Thyroid gland (tissue), 4 donors: Measurements from ENCODE around the gene CA4. TPM values are rescaled to one million over a fixed set of nuclear protein-coding genes. Genes with fewer than 3 reads are reported as not detected.
"Not testable (repeated sequence)": the region's sequence is repeated elsewhere in the genome, so short reads cannot be mapped to it uniquely, and the experiment has no call there.

ENCODE experiments used
- DNase-seq, 2 donors: peaks; one replicate each; pipeline ENCODE4 v3.0.0-alpha.2; 2019
- H3K27ac ChIP-seq, 3 donors: fragments of 200-600 bp; sonication (generic); 1 replicate in 2 of 3; 2 replicates in 1 of 3; pipeline ENCODE4 v1.5.1; 2016 to 2019; ENCODE audit warnings: mild to moderate bottlenecking in 1 of 3, moderate library complexity in 1 of 3
- H3K27me3 ChIP-seq: fragments of 200-600 bp; sonication (generic); one replicate; pipeline ENCODE4 v1.5.1; 2019
- H3K36me3 ChIP-seq, 2 donors: fragments of 200-600 bp; sonication (generic); one replicate each; pipeline ENCODE4 v1.5.1; 2016 to 2019
- H3K4me1 ChIP-seq, 2 donors: fragments of 200-600 bp; sonication (generic); one replicate each; pipeline ENCODE4 v1.5.1; 2017 to 2019
- H3K4me3 ChIP-seq, 3 donors: fragments of 200-600 bp; sonication (generic); replicated peaks in 1 of 3; 1 replicate in 2 of 3; 2 replicates in 1 of 3; pipeline ENCODE4 v1.5.1; 2016; ENCODE audit warnings: mild to moderate bottlenecking in 1 of 3
- H3K9me3 ChIP-seq: fragments of 200-600 bp; sonication (generic); one replicate; pipeline ENCODE4 v1.5.1; 2017
- CTCF ChIP-seq, 6 experiments: fragments of 200-600 bp in 3 of 6; fragments of 450-650 bp in 3 of 6; sonication (generic) in 3 of 6; IDR thresholded peaks; one replicate each; pipeline ENCODE4 v1.5.1; 2016 to 2019; ENCODE audit warnings: antibody characterized with exemption in 6 of 6, mild to moderate bottlenecking in 2 of 6, inconsistent platforms in 1 of 6, moderate library complexity in 1 of 6
- POLR2A ChIP-seq, 2 donors: fragments of 450-650 bp; IDR thresholded peaks; one replicate each; pipeline ENCODE4 v1.6.1; 2017; ENCODE audit warnings: antibody characterized with exemption in 2 of 2, mild to moderate bottlenecking in 2 of 2, moderate library complexity in 1 of 2
- WGBS, 2 donors: methylation state at CpG; one replicate each; pipeline ENCODE4 v1.1.5; 2017; 5-methylcytosine and 5-hydroxymethylcytosine counted together
- intact Hi-C: fragments of 100-400 bp; cut with DNase I; formaldehyde crosslinking; loops from one replicate; pipeline ENCODE4 v1.15.1; 2023
- total RNA-seq, 4 donors: library from RNA; depleted of rRNA; stranded (reverse); fragments of >200 nt; gene quantifications; one replicate each; pipeline ENCODE4 v1.2.3, GENCODE V29; 2016

The CA4 gene
- total RNA-seq, 4 donors from 2014 or later = 22.7 to 56.5 (median 26.3) TPM

- no peak for DNase-seq
- Histone ChIP-seq H3K36me3 (no peaks in the 10 kb centered on the region), H3K4me3 (no peak overlapping the region), H3K27me3 (no peaks in the 10 kb centered on the region), H3K27ac (no peak overlapping the region), H3K9me3 (no peaks in the 10 kb centered on the region), H3K4me1 (no peaks in the 10 kb centered on the region)
- WGBS, 2 donors = 72 to 86% methylated on average over 10 of the region's 10 CpGs
- TF ChIP-seq CTCF (IDR thresholded peaks at IDR 0.05) (no peak), POLR2A (IDR thresholded peaks at IDR 0.05) (no peak)
- intact Hi-C loops = loop anchor here (10.0 kb wide), 1 partner anchor 317 kb away; the partner anchor contains the start of gene CHCT1
Measured at GRCh38 chr17:60107526-60108257, 42.1 kb upstream of the CA4 start.

- H3K27me3 ChIP-seq, DNase-seq, H3K4me1 ChIP-seq, H3K36me3 ChIP-seq, H3K9me3 ChIP-seq, H3K27ac ChIP-seq, H3K4me3 ChIP-seq: not testable (repeated sequence)
- 53 to 57% methylated on average over 1 of the region's 1 CpG for WGBS, 2 donors
- intact Hi-C loops = loop anchor here (10.0 kb wide), 1 partner anchor 316 kb away; the partner anchor contains the start of gene CHCT1
Measured at GRCh38 chr17:60108309-60108708, 41.5 kb upstream of the CA4 start.

GRCh38 chr17:60108712-60109111 lies 41.1 kb upstream of the CA4 start:
- Histone ChIP-seq H3K27me3 (no peaks in the 10 kb centered on the region), H3K4me3 (no peak overlapping the region), H3K9me3 (no peaks in the 10 kb centered on the region), H3K36me3 (no peaks in the 10 kb centered on the region), H3K27ac (no peak overlapping the region), H3K4me1 (no peaks in the 10 kb centered on the region)
- no peak for DNase-seq
- 83 to 90% methylated on average over 4 of the region's 4 CpGs for WGBS, 2 donors
- intact Hi-C loops = loop anchor here (10.0 kb wide), 1 partner anchor 316 kb away; the partner anchor contains the start of gene CHCT1
- TF ChIP-seq POLR2A (IDR thresholded peaks at IDR 0.05) (no peak), CTCF (IDR thresholded peaks at IDR 0.05) (no peak)

- 91 to 94% methylated on average over 1 of the region's 1 CpG for WGBS, 2 donors
- no peak overlapping the region for H3K27ac ChIP-seq
Measured at GRCh38 chr17:60109161-60109560, 40.6 kb upstream of the CA4 start.

GRCh38 chr17:60110586-60110985 lies 39.2 kb upstream of the CA4 start:
- no peaks in the 10 kb centered on the region for H3K9me3 ChIP-seq
- intact Hi-C loops = no loop called here
- no peaks in the 10 kb centered on the region for H3K4me1 ChIP-seq
- WGBS, 2 donors = 60 to 69% methylated on average over 3 of the region's 3 CpGs
- no peak overlapping the region for H3K27ac ChIP-seq
- no peak for DNase-seq
- no peak for TF ChIP-seq CTCF (IDR thresholded peaks at IDR 0.05)
- TF ChIP-seq POLR2A (IDR thresholded peaks at IDR 0.05) = no peak
- no peaks in the 10 kb centered on the region for H3K27me3 ChIP-seq
- H3K36me3 ChIP-seq = no peaks in the 10 kb centered on the region
- no peak overlapping the region for H3K4me3 ChIP-seq

More at GRCh38 chr17:60109161-60109560, 40.6 kb upstream of the CA4 start:
- intact Hi-C loops = loop anchor here (10.0 kb wide), 1 partner anchor 316 kb away; the partner anchor contains the start of gene CHCT1
- no peaks in the 10 kb centered on the region for H3K36me3 ChIP-seq
- no peaks in the 10 kb centered on the region for H3K4me1 ChIP-seq
- TF ChIP-seq POLR2A (IDR thresholded peaks at IDR 0.05) = no peak
- no peak for TF ChIP-seq CTCF (IDR thresholded peaks at IDR 0.05)
- no peaks in the 10 kb centered on the region for H3K9me3 ChIP-seq
- H3K4me3 ChIP-seq = no peak overlapping the region
- H3K27me3 ChIP-seq = no peaks in the 10 kb centered on the region
- DNase-seq = no peak
